Measurements from ENCODE around the gene COPB1.

- no peak for TF ChIP-seq EZH2 (IDR thresholded peaks at IDR 0.05; ENCODE audit: borderline replicate concordance, insufficient read depth, low read length, poor library complexity, severe bottlenecking)
- TF ChIP-seq TAF1 (IDR thresholded peaks at IDR 0.05; ENCODE audit: low read depth), result no peak
- peak; percentile 79 for TF ChIP-seq CTCF (IDR thresholded peaks at IDR 0.05; ENCODE audit: poor library complexity, severe bottlenecking)
These were observed 44.6 kb downstream of the COPB1 start for GRCh38 chr11:14454861-14455632.

All from neural cell (in vitro differentiated cells).